Spleen (tissue), 7 donors: ENCODE data around the gene EMILIN1.

Experiments
- POLR2A ChIP-seq, 3 donors: fragments of 450-650 bp; IDR thresholded peaks; one replicate each; pipeline ENCODE4 v1.5.1; 2017; ENCODE audit warnings: antibody characterized with exemption in 3 of 3, mild to moderate bottlenecking in 1 of 3
- TF ChIP-seq, protein P1 (sequence below), 11 experiments: fragments of 200-600 bp in 7 of 11; fragments of 450-650 bp in 4 of 11; sonication (generic) in 4 of 11; IDR thresholded peaks in 8 of 11; conservative IDR thresholded peaks in 3 of 11; 1 replicate in 7 of 11; 2 replicates in 4 of 11; pipeline versions ENCODE4 v1.4.0 to v1.8.0; 2016 to 2021; ENCODE audit warnings: antibody characterized with exemption in 11 of 11, inconsistent platforms in 4 of 11, mild to moderate bottlenecking in 1 of 11
- donor health status: DM: no; HTN: no; CAD: no; lungs with moderate emphysema.
- donor health status: DM: no; HTN: no; CAD: no.
- donor health status: DM: no; HTN: no; CAD: no.

DNA sequence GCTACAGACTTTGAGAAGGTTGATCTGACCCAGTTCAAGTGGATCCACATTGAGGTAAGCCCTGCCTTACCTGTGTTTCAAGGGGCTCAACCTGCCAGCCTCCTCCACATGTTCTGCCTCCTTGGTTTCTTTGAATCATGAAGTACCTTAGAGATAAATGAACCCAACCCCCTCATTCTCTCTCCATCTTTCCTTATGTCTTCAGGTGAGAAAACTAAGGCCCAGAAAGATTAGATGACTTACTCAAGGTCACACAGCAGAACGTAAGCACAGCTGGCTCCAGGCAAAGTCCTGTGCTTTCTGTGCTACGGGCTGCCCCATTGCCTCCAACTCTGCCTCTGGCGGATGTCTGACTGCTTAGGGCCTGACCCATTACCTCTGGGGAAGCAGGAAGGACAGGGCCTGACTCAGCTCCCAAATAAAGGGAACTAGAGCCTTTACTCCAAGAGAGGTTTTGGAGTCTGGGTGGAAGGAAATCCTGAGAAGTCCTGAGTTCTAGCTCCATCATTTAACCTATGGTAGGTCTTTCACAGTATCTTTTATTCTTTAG, 18.4 kb downstream of the EMILIN1 start:
- TF ChIP-seq, protein P1, sequence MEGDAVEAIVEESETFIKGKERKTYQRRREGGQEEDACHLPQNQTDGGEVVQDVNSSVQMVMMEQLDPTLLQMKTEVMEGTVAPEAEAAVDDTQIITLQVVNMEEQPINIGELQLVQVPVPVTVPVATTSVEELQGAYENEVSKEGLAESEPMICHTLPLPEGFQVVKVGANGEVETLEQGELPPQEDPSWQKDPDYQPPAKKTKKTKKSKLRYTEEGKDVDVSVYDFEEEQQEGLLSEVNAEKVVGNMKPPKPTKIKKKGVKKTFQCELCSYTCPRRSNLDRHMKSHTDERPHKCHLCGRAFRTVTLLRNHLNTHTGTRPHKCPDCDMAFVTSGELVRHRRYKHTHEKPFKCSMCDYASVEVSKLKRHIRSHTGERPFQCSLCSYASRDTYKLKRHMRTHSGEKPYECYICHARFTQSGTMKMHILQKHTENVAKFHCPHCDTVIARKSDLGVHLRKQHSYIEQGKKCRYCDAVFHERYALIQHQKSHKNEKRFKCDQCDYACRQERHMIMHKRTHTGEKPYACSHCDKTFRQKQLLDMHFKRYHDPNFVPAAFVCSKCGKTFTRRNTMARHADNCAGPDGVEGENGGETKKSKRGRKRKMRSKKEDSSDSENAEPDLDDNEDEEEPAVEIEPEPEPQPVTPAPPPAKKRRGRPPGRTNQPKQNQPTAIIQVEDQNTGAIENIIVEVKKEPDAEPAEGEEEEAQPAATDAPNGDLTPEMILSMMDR (IDR thresholded peaks at IDR 0.05 in 8 of 11, conservative IDR thresholded peaks at IDR 0.05 in 3 of 11), result no peak
- no peak for TF ChIP-seq POLR2A (IDR thresholded peaks at IDR 0.05)
